Measurements from ENCODE around the gene BRD1.
"Not testable (repeated sequence)": the region's sequence is repeated elsewhere in the genome, so short reads cannot be mapped to it uniquely, and the experiment has no call there.

Gene BRD1

DNA sequence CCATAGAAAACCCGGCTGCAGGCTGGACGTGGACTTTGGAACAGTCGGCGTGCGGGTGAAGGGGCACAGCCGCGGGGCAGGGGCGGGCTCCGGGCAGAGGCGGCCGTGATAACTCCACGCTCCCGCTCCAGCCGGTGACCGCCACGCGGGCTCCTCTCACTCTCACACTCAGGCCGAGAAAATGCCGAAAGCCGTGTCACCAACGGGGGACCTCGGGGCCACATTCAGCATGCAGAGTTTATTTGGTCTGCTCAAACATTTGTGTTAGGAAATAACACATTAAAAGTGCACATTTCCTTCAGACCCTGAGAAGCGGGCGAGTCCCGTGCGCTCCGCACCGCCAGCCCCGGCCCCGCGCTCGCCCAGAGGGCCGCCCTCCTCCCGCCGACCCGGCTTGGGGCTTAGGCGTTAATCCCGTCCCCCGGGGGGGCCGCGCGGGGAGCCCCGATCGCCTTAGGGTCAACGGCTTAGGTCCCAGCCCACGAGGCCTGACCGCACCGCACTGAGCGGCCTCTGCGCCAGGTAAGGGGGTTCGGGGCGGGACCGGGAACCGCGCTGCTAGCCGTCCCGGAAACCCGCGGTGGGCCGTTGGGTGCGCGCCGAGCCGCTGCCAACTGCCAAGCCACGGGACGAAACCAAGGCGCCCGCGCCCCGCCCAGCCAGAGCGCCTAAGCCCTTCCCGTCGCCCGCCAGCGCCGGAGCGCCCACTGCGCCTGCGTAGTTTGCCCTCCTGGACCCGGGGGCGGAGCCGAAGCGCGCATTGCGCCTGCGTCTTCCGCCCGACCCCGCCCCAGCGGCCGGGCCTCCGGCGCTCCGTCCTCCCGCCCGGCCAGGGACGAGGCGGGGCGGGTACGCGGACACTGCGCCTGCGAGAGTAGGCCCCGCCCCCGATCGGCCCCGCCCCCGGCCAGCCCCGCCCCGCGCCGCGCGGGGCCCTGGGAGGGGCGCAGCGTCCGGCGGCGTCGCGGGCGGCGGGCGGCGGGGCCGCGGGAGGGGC, 25.5 kb upstream of the BRD1 start, which contains the start of gene ZBED4:
Gene ZBED4 (plus strand): TSS at position 947 of the 997 bp plus-strand sequence. CDS start 29,819 bp downstream, outside the sequence.
- peak; percentile 92 for DNase-seq

- not testable (repeated sequence) for DNase-seq
These were observed 24.9 kb upstream of the BRD1 start for GRCh38 chr22:49852568-49852897.

GRCh38 chr22:49850959-49851802, 23.5 kb upstream of the BRD1 start:
- DNase-seq, result no peak

DNA sequence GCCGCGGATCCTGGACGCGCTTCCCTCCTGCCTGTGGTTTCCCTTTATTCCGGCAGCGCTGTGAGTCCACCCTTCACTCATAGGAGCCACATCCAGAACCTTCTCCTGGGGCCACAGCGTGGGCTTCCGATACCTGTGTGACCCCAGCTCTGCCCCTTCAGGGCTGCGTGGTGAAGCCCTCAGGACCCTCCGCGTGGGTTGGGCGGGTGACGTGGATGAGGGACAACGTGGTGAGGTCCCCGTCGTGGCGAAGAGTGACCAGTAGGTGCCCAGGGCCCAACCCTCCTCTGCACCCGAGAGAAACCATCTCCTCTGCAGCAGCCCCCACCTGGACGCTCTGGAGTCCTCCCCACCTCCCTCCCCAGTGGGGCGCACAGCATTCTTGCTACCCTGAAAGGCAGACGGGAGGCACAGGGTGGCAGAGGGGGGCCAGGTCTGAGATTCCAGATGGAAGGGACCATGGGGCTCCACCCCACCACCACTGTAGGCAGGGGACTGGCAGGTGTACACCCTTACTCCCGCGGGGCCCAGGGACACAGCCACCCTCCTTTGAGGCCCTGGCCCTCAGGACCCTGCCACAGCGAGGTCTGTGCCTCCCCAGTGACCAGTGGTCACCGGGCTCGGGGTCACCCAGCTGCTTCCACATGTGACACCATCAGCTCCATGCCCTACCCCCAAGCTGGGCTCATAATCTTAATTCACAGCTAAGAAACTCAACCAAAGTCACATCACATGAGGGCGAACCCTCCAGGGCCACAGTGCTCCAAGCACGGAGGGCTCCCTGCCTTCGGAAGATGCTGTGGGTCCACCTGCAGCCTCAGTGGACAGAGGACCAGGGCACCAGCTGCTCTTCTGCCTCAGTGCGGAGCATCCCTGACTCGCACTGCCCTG, 22.6 kb upstream of the BRD1 start:
- DNase-seq, result no peak

GRCh38 chr22:49849161-49850020, 21.7 kb upstream of the BRD1 start:
- DNase-seq, result no peak

DNA sequence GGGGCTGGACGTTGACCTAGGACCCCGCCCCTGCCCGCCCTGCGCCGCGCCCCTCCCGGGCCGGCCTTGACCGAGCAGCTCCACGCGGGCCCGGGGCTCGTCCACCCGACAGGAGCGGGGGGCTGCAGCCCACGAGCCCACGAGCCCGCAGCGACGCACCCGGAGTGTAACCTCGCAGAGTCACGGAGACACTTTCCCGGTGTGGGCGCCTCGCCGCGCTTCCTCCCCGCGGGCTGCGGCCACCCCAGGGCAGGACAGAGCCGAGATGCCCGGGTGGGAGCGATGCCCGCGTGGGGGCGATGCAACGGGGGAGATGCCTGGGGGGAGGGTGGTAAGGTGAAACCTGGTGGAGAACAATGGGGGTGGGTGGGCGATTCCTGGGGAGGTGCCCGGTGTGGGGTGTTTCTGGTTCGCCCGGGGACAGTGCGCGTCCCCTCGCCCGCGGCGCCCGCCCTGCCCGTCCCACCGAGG, 21.1 kb upstream of the BRD1 start:
- no peak for DNase-seq

DNA sequence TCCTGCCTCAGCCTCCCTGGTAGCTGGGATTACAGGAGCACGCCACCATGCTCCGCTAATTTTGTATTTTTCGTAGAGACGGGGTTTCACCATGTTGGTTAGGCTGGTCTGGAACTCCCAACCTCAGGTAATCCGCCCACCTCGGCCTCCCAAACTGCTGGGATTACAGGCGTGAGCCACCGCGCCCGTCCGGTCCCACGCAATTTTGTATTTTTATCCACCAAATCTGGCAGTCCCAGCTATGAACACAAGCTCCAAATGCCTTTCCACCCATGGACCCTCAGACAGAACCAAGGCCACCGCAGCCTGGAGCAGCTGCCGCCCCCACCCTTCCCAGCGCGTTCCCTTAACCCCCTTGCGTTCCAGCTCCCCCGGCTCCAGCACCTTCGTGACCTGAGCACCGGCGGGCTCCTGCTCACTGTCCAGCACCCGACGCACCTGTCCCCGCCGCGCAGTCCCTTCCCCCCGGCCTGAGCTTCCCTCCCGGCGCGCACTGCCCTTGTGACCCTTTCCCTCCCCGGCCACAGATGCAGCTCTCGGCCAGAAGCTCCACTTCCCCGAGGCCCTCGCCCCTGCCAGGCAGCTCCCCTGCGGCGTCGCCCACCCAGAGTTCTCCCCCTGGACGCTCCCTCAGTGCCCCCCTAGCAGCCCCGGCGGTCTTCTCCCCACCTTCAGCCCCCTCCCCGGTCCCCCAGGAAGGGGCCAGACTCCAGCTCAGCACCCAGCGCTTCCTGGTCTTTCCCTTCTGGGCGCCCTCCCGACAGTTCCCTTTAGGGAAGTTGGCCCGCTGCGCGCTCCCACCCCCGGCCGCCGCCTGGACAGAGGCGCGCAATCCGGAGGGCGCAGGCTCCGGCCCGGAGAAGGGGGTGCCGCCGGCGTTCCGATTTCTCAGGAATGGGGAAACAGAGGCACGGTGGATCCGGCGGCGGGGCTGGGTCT, 20.3 kb upstream of the BRD1 start:
- no peak for DNase-seq

DNA sequence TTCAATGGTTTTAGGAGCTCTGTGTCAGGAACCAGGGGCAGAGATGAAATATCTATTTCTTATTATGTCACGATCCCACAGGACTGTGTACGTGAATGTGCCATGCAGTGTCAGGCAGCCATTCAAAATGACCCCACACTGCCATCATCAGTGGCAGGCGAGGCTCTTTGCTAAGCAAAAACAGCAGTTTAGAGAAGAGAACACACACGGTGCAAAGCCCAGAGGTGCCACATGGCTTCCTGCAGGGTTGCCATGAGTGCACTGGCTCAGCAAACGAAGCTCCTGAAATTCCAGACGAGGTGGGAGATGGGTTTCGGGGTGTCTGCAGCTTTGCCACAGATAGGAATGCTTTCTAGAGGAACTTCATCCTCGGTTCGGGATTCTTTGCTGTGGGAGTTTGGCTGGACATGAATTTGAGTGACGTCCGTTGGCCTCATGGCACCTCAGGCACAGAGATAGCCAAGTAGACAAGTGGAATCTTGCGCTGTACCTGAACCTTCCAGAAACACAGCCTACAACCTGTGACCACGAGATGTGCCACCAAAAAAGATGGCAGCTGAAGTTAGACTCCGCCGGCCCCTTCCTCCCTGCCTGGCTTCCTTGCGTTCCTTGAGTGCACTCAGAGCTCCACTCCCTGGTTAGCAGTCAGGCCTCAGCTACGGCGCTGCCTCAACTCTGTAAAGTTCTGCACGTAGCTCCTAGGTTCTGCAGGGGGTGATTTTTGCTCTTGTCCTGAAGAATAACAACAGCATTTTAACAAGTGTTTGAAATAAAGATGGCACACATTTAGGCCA, 18.2 kb upstream of the BRD1 start:
- DNase-seq, result no peak

DNA sequence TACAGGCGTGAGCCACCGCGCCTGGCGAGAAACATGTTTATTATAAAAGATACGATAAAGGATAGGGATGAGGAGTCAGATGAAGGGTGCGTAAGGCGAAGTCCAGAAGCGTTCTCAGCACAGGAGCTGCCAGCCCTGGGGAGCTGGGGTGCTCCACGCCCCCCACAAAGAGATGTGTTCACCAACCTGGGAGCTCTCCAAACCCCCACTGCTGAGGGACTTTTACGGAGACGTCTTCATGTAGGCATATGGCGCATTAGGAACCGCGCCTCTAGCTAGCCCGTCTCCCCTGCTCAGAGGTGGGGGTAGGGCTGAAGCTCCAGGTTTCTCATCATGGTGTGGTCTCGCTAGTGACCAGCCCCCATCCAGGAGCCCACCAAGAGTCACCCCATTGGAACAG, 17.6 kb upstream of the BRD1 start:
- no peak for DNase-seq

DNA sequence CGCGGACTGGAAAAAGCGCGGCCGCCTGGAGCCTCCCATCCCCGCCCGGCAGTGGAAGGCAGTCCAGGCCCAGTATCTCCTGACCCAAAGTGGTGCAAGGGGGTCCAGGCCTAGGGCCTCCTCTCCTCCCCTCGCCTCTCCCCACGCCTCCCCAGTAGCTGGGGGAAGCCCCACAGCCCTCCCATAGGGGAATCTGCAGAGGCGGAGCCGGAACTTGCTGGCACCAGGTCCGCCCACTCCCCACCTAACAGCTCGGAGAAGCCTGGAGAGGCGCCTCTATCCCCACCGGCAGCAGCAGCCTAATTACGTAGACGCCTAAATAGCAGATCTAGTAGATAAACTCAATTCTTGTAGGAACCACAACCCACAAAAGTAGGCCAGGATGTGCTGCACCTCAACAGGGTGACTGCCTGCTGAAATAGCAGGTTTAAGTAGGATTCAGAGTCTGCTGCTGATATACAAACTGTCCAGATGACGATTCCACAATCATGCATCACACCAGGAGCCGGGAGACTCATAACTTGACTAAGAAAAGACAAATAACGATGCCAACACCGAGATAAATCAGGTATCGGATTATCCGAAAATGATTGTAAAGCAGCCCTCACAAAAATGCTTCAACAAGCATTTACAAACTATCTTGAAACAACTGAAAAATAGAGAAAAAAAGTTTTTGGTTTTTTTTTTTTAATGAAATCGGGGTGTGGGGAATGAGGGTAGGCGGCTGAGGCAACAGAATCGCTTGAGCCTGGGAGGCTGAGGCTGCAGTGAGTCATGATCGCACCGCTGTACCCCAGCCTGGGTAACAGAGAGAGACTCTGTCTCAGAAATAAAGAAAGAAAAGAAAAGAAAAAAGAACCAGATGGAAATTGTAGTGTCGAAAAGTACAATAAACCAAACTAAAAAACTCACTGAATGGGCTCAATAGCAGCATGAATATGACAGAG, 11.4 kb upstream of the BRD1 start:
- DNase-seq, result no peak

DNA sequence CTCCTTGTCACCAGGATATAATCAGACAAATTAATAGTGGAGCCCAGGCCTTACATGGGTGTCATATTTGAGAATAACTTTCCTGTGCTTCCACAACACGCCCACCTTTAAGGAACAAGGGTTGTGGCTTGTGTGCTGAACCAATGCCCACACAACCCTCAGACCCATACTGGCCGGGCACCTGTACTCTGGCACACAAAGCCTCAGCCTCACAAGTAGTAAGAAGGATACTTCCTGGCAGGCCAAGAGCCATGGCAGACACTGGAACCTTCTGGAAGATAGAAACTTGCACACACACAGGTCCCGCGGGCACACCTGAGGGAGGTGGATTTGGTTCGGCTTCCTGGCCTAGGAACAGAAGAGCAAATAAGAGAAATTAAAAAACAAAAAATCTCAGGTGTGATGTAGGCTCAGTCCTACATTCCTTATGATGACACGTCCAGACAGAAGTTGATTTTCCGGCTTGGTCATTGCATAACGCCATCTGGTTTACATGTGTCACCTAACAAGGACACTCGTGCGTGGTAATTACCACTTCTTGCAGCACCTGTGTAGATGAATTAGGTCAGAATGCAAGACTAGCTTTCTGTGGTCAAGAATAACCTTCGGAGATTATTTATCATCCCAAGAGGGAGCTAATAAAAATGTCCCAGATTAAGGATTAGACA, 5.8 kb upstream of the BRD1 start:
- DNase-seq, result no peak

GRCh38 chr22:49829044-49829853, 1.6 kb upstream of the BRD1 start:
- no peak for DNase-seq

DNA sequence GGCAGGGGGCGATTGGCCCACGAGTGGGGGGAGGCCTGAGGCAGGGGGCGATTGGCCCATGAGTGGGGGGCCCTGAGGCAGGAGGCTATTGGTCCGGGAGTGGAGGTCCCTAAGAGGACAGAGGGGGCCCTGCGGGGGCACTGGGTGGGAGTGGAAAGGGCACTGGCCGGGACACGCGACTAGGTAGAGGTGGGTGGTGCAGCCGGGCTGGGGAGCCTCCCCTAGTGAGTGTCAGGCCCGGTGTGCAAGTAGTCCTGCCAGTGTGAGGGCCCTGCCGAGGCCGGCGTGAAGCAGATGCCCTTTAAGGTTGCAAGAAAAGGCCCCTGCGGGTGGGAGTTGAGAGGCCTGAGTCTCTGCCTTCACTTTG, 909 bp upstream of the BRD1 start:
- no peak for DNase-seq

- DNase-seq, result no peak
These were observed 311 bp downstream of the BRD1 start for GRCh38 chr22:49827271-49827852.

- no peak for DNase-seq
These were observed 936 bp downstream of the BRD1 start for GRCh38 chr22:49826603-49827270.
